ENCODE data around the gene THSD4.

THSD4 gene

GRCh38 chr15:71288348-71288955 lies 173.2 kb downstream of the THSD4 start:
- no peak overlapping the region for H3K27ac ChIP-seq (ENCODE audit: low read depth, low read length)
- no peak overlapping the region for H3K4me2 ChIP-seq (ENCODE audit: low read length)
- no peak for TF ChIP-seq CTCF (IDR thresholded peaks at IDR 0.05; ENCODE audit: low read depth, low read length, poor library complexity, severe bottlenecking)
- no peak for TF ChIP-seq EZH2phosphoT487 (IDR thresholded peaks at IDR 0.05; ENCODE audit: borderline replicate concordance, low read length)
- no peaks in the 10 kb centered on the region for H3K9me2 ChIP-seq (replicated peaks; ENCODE audit: control insufficient read depth, low read length)
- no peak overlapping the region for H3K4me3 ChIP-seq (ENCODE audit: low read length)
- H3K9me3 ChIP-seq (ENCODE audit: control insufficient read depth, insufficient read depth, low read length): no peaks in the 10 kb centered on the region
- H3K36me3 ChIP-seq (ENCODE audit: control insufficient read depth, low read length): no peaks in the 10 kb centered on the region
- no peaks in the 10 kb centered on the region for H3K27me3 ChIP-seq (ENCODE audit: control insufficient read depth, low read length)
- H3K79me2 ChIP-seq (ENCODE audit: control insufficient read depth, low read length): no peaks in the 10 kb centered on the region
- H3K4me1 ChIP-seq (ENCODE audit: control insufficient read depth, low read length): no peaks in the 10 kb centered on the region
- no peaks in the 10 kb centered on the region for H4K20me1 ChIP-seq (ENCODE audit: control insufficient read depth, insufficient read depth, low read depth, low read length)
- no peaks in the 10 kb centered on the region for H3F3A ChIP-seq (ENCODE audit: control insufficient read depth, insufficient read depth)

DNA sequence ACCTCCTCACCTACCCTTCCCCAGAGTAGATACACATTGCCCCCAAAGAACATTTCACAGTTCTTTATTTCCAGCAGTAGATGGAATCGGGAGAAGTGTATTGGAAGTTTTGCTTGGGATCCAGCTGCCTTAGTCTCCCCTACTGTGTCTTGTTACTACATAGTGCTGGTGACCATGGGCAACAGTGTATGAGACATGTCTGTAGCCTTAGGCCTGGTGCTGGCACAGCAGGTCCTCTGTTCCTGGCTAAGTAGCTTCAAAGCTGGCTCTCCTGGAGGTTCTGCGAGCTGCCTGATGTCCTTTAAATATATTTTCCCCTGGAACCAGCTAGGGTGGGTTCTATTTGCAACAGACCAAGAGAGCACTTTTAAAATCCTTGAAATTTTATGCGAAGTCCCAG lies 174.7 kb downstream of the THSD4 start:
- H3K4me2 ChIP-seq (ENCODE audit: low read length): no peak overlapping the region
- H3K27ac ChIP-seq (ENCODE audit: low read depth, low read length): no peak overlapping the region
- no peaks in the 10 kb centered on the region for H3K4me1 ChIP-seq (ENCODE audit: control insufficient read depth, low read length)
- TF ChIP-seq CTCF (IDR thresholded peaks at IDR 0.05; ENCODE audit: low read depth, low read length, poor library complexity, severe bottlenecking) (no peak), EZH2phosphoT487 (IDR thresholded peaks at IDR 0.05; ENCODE audit: borderline replicate concordance, low read length) (no peak)
- H3K27me3 ChIP-seq (ENCODE audit: control insufficient read depth, low read length): no peaks in the 10 kb centered on the region
- no peaks in the 10 kb centered on the region for H4K20me1 ChIP-seq (ENCODE audit: control insufficient read depth, insufficient read depth, low read depth, low read length)
- no peaks in the 10 kb centered on the region for H3K79me2 ChIP-seq (ENCODE audit: control insufficient read depth, low read length)
- no peaks in the 10 kb centered on the region for H3K36me3 ChIP-seq (ENCODE audit: control insufficient read depth, low read length)
- no peak overlapping the region for H3K4me3 ChIP-seq (ENCODE audit: low read length)
- no peaks in the 10 kb centered on the region for H3F3A ChIP-seq (ENCODE audit: control insufficient read depth, insufficient read depth)
- H3K9me3 ChIP-seq (ENCODE audit: control insufficient read depth, insufficient read depth, low read length): no peaks in the 10 kb centered on the region
- H3K9me2 ChIP-seq (replicated peaks; ENCODE audit: control insufficient read depth, low read length): no peaks in the 10 kb centered on the region

DNA sequence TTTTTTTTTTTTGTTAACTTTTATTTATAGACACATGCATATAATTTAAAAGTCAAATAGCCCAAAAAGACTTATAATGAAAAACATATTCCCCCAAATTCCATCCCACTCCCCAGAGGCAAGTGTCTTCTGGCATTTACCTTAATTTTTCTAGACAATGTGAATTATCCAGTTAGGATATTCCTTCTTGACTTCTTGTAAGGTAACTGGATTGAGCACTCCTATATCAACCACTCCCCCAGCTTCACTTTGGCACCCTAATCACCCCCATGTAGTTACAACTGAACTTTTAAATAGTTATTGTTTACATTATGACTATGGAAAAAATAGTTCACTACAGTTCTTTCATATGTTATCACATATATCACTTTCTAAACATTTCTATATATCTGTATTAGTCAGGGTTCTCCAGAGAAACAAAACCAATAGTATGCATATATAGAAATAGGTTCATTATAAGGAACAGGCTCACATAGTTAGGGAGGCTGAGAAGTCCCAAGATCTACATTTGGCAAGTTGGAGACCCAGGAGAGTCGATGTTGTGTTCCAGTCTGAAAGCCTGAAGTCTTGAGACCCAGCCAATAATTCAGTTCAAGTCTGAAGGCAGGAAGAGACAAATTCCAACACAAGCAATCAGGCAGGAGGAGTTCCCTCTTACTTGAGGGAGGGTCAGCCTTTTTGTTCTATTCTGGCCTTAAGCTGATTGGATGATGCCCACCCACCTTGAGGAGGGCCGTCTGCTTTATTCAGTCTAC lies 175.8 kb downstream of the THSD4 start:
- Histone ChIP-seq H3K9me3 (ENCODE audit: control insufficient read depth, insufficient read depth, low read length) (no peaks in the 10 kb centered on the region), H3K4me3 (ENCODE audit: low read length) (no peak overlapping the region), H4K20me1 (ENCODE audit: control insufficient read depth, insufficient read depth, low read depth, low read length) (no peaks in the 10 kb centered on the region), H3F3A (ENCODE audit: control insufficient read depth, insufficient read depth) (no peaks in the 10 kb centered on the region), H3K79me2 (ENCODE audit: control insufficient read depth, low read length) (no peaks in the 10 kb centered on the region), H3K4me2 (ENCODE audit: low read length) (no peak overlapping the region), H3K27ac (ENCODE audit: low read depth, low read length) (no peak overlapping the region), H3K9me2 (replicated peaks; ENCODE audit: control insufficient read depth, low read length) (no peaks in the 10 kb centered on the region), H3K4me1 (ENCODE audit: control insufficient read depth, low read length) (no peaks in the 10 kb centered on the region), H3K27me3 (ENCODE audit: control insufficient read depth, low read length) (no peaks in the 10 kb centered on the region), H3K36me3 (ENCODE audit: control insufficient read depth, low read length) (no peaks in the 10 kb centered on the region)
- TF ChIP-seq EZH2phosphoT487 (IDR thresholded peaks at IDR 0.05; ENCODE audit: borderline replicate concordance, low read length): no peak
- no peak for TF ChIP-seq CTCF (IDR thresholded peaks at IDR 0.05; ENCODE audit: low read depth, low read length, poor library complexity, severe bottlenecking)
